CD4-positive, CD25-positive, alpha-beta regulatory T cell (primary cell): ENCODE measurements around the gene ZNF337. TPM values are rescaled to one million over a fixed set of nuclear protein-coding genes. Genes with fewer than 3 reads are reported as not detected.

Experiments used
- ATAC-seq, 2 donors: fragments of 150-1000 bp; cut with Tn5 transposase; one replicate each; pipeline ENCODE4 v1.10.0; 2021; ENCODE audit warnings: low read depth in 2 of 2, moderate number of reproducible peaks in 2 of 2, moderate library complexity in 1 of 2
- DNase-seq, 3 donors: peaks; one replicate each; pipeline versions ENCODE4 v3.0.0 to v3.0.0-alpha.2; 2012 to 2022; ENCODE audit warnings: mixed read lengths in 1 of 3
- H3K27ac ChIP-seq: one replicate; pipeline ENCODE4 v1.7.0; 2013; ENCODE audit warnings: mild to moderate bottlenecking, low read length; ENCODE audit not compliant: insufficient read depth, poor library complexity, severe bottlenecking
- H3K27me3 ChIP-seq: one replicate; pipeline ENCODE4 v1.7.0; 2013; ENCODE audit warnings: low read length; ENCODE audit not compliant: control insufficient read depth, insufficient read depth
- H3K36me3 ChIP-seq: one replicate; pipeline ENCODE4 v1.7.0; 2013; ENCODE audit warnings: mild to moderate bottlenecking, low read length, moderate library complexity; ENCODE audit not compliant: control insufficient read depth, insufficient read depth
- H3K4me1 ChIP-seq: 2 replicates; pipeline ENCODE4 v1.7.0; 2013; ENCODE audit warnings: mild to moderate bottlenecking, low read length; ENCODE audit not compliant: insufficient read depth, control insufficient read depth, poor library complexity, severe bottlenecking
- H3K4me3 ChIP-seq: one replicate; pipeline ENCODE4 v1.7.0; 2013; ENCODE audit warnings: low read depth, mild to moderate bottlenecking, low read length, moderate library complexity
- H3K9me3 ChIP-seq, 2 experiments: 1 replicate in 1 of 2; 2 replicates in 1 of 2; pipeline ENCODE4 v1.7.0; 2013; ENCODE audit warnings: low read length in 2 of 2, mild to moderate bottlenecking in 1 of 2, moderate library complexity in 1 of 2; ENCODE audit not compliant: control insufficient read depth in 2 of 2
- H3K27ac Mint-ChIP-seq, 3 donors: one replicate each; pipeline ENCODE4 v1.8.0; 2020 to 2022; ENCODE audit warnings: mild to moderate bottlenecking in 3 of 3, mixed read lengths in 3 of 3, moderate library complexity in 2 of 3
- H3K27me3 Mint-ChIP-seq: one replicate; pipeline ENCODE4 v1.8.0; 2022; ENCODE audit warnings: mild to moderate bottlenecking, mixed read lengths
- H3K36me3 Mint-ChIP-seq: one replicate; pipeline ENCODE4 v1.8.0; 2020; ENCODE audit warnings: mixed read lengths
- H3K4me1 Mint-ChIP-seq, 4 donors: one replicate each; pipeline ENCODE4 v1.8.0; 2020 to 2022; ENCODE audit warnings: mixed read lengths in 4 of 4, mild to moderate bottlenecking in 1 of 4
- H3K4me3 Mint-ChIP-seq, 4 donors: one replicate each; pipeline ENCODE4 v1.8.0; 2020 to 2022; ENCODE audit warnings: mild to moderate bottlenecking in 4 of 4, mixed read lengths in 4 of 4, moderate library complexity in 3 of 4
- H3K9me3 Mint-ChIP-seq, 7 donors: one replicate each; pipeline ENCODE4 v1.8.0; 2020 to 2022; ENCODE audit warnings: mixed read lengths in 7 of 7, mild to moderate bottlenecking in 3 of 7, moderate library complexity in 2 of 7
- polyA plus RNA-seq, 4 donors: library from polyadenylated mRNA; unstranded; fragments of 300-500 nt; fragmentation: Illumina TruSeq; gene quantifications; one replicate each; pipeline ENCODE4 v1.2.3, GENCODE V29; 2021
- total RNA-seq: library from RNA; stranded (reverse); gene quantifications from one replicate; pipeline ENCODE4 v1.2.3, GENCODE V29; 2022

The ZNF337 gene
- total RNA-seq (18.1 TPM), polyA plus RNA-seq (10 to 100 TPM in 3 of 4 donors, 1 to 10 TPM in 1; 7.1 to 15.9 (median 11.0) TPM)

- peaks cover 11 to 13% of the 10 kb centered on the region in 2 experiments for H3K9me3 ChIP-seq
- Mint-ChIP-seq H3K9me3 (peaks cover 0 to 14% (median 4%) of the 10 kb centered on the region in 7 donors), H3K27ac (peak within 1 kb of the TSS; percentile 85 to 94 (median 90)), H3K4me3 (peak within 1 kb of the TSS; percentile 93 to 96 (median 94)), H3K27me3 (peaks cover 4% of the 10 kb centered on the region), H3K4me1 (peaks cover 5 to 50% (median 24%) of the 10 kb centered on the region in 4 donors), H3K36me3 (peaks cover 16% of the 10 kb centered on the region)
- ATAC-seq (peak; percentile 100), DNase-seq (peak; percentile 88 to 96 (median 89))
- peak within 1 kb of the TSS; percentile 93 for H3K4me3 ChIP-seq
- peaks cover 12% of the 10 kb centered on the region for H3K4me1 ChIP-seq
- peaks cover 2% of the 10 kb centered on the region for H3K36me3 ChIP-seq
- no peaks in the 10 kb centered on the region for H3K27me3 ChIP-seq
- peak within 1 kb of the TSS; percentile 79 for H3K27ac ChIP-seq
Measured at GRCh38 chr20:25696371-25697131, at the start of gene ZNF337. Gene ZNF337 (minus strand): TSS chr20:25696853. CDS start chr20:25686417, 10,436 bp downstream.

- Mint-ChIP-seq H3K4me3 (no peak overlapping the region), H3K9me3 (peaks cover 0 to 3% (median 0%) of the 10 kb centered on the region in 7 donors)
- no peaks in the 10 kb centered on the region for H3K9me3 ChIP-seq
Measured at GRCh38 chr20:25745738-25746137, 49.1 kb upstream of the ZNF337 start.

GRCh38 chr20:25745100-25745499 is 48.4 kb upstream of the ZNF337 start:
- peaks cover 0 to 7% (median 5%) of the 10 kb centered on the region in 4 donors for H3K4me1 Mint-ChIP-seq
- no peak overlapping the region for H3K4me3 Mint-ChIP-seq
- Histone ChIP-seq H3K4me3 (no peak overlapping the region), H3K27ac (no peak overlapping the region), H3K27me3 (no peaks in the 10 kb centered on the region), H3K9me3 (no peaks in the 10 kb centered on the region), H3K4me1 (no peaks in the 10 kb centered on the region), H3K36me3 (no peaks in the 10 kb centered on the region)
- H3K27ac Mint-ChIP-seq: no peak overlapping the region
- H3K27me3 Mint-ChIP-seq: no peaks in the 10 kb centered on the region
- ATAC-seq: no peak
- H3K9me3 Mint-ChIP-seq: peaks cover 0 to 3% (median 0%) of the 10 kb centered on the region in 7 donors
- H3K36me3 Mint-ChIP-seq: no peaks in the 10 kb centered on the region
- no peak for DNase-seq

More at GRCh38 chr20:25745738-25746137, 49.1 kb upstream of the ZNF337 start:
- H3K36me3 ChIP-seq: no peaks in the 10 kb centered on the region
- no peaks in the 10 kb centered on the region for H3K27me3 ChIP-seq
- H3K27me3 Mint-ChIP-seq: no peaks in the 10 kb centered on the region
- H3K4me1 Mint-ChIP-seq: peaks cover 0 to 7% (median 2%) of the 10 kb centered on the region in 4 donors
- no peak overlapping the region for H3K4me3 ChIP-seq
- H3K4me1 ChIP-seq: peaks cover 4% of the 10 kb centered on the region
- H3K27ac Mint-ChIP-seq: no peak overlapping the region
- ATAC-seq (no peak), DNase-seq (no peak)
- H3K27ac ChIP-seq: no peak overlapping the region
- no peaks in the 10 kb centered on the region for H3K36me3 Mint-ChIP-seq

- H3K4me1 ChIP-seq: peaks cover 7% of the 10 kb centered on the region
- Mint-ChIP-seq H3K36me3 (no peaks in the 10 kb centered on the region), H3K4me1 (peaks cover 5 to 14% (median 12%) of the 10 kb centered on the region in 4 donors), H3K4me3 (no peak overlapping the region), H3K27ac (no peak overlapping the region), H3K27me3 (no peaks in the 10 kb centered on the region), H3K9me3 (peaks cover 0 to 3% (median 0%) of the 10 kb centered on the region in 7 donors)
- no peak overlapping the region for H3K4me3 ChIP-seq
- no peaks in the 10 kb centered on the region for H3K27me3 ChIP-seq
- DNase-seq (no peak), ATAC-seq (no peak)
- H3K27ac ChIP-seq: no peak overlapping the region
- no peaks in the 10 kb centered on the region for H3K36me3 ChIP-seq
- H3K9me3 ChIP-seq: no peaks in the 10 kb centered on the region
Measured at GRCh38 chr20:25744261-25744660, 47.6 kb upstream of the ZNF337 start.

GRCh38 chr20:25741088-25741487 is 44.4 kb upstream of the ZNF337 start:
- no peaks in the 10 kb centered on the region for H3K9me3 ChIP-seq
- Mint-ChIP-seq H3K36me3 (no peaks in the 10 kb centered on the region), H3K9me3 (peaks cover 0 to 3% (median 0%) of the 10 kb centered on the region in 7 donors), H3K27ac (peak overlapping the region in 1 of 3 donors; percentile 79), H3K4me1 (peaks cover 5 to 16% (median 15%) of the 10 kb centered on the region in 4 donors), H3K27me3 (no peaks in the 10 kb centered on the region), H3K4me3 (no peak overlapping the region)
- no peak overlapping the region for H3K27ac ChIP-seq
- no peak overlapping the region for H3K4me3 ChIP-seq
- DNase-seq (no peak), ATAC-seq (no peak)
- no peaks in the 10 kb centered on the region for H3K36me3 ChIP-seq
- H3K4me1 ChIP-seq: peaks cover 7% of the 10 kb centered on the region
- H3K27me3 ChIP-seq: no peaks in the 10 kb centered on the region

GRCh38 chr20:25739615-25740320 is 43.1 kb upstream of the ZNF337 start:
- Histone ChIP-seq H3K27ac (no peak overlapping the region), H3K4me3 (peak overlapping the region; percentile 12), H3K4me1 (peaks cover 7% of the 10 kb centered on the region), H3K36me3 (no peaks in the 10 kb centered on the region), H3K9me3 (no peaks in the 10 kb centered on the region), H3K27me3 (no peaks in the 10 kb centered on the region)
- no peaks in the 10 kb centered on the region for H3K36me3 Mint-ChIP-seq
- DNase-seq (peak in 2 of 3 donors; percentile 19 to 81), ATAC-seq (peak; percentile 74 to 76)
- peaks cover 5 to 16% (median 15%) of the 10 kb centered on the region in 4 donors for H3K4me1 Mint-ChIP-seq
- no peak overlapping the region for H3K4me3 Mint-ChIP-seq
- H3K27ac Mint-ChIP-seq: peak overlapping the region; percentile 4 to 45 (median 9)
- no peaks in the 10 kb centered on the region for H3K27me3 Mint-ChIP-seq
- H3K9me3 Mint-ChIP-seq: peaks cover 0 to 3% (median 0%) of the 10 kb centered on the region in 7 donors

GRCh38 chr20:25738198-25738597 is 41.5 kb upstream of the ZNF337 start:
- DNase-seq (no peak), ATAC-seq (no peak)
- Mint-ChIP-seq H3K27me3 (no peaks in the 10 kb centered on the region), H3K4me3 (no peak overlapping the region), H3K9me3 (peaks cover 0 to 3% (median 0%) of the 10 kb centered on the region in 7 donors), H3K27ac (no peak overlapping the region), H3K36me3 (no peaks in the 10 kb centered on the region), H3K4me1 (peaks cover 5 to 16% (median 13%) of the 10 kb centered on the region in 4 donors)
- Histone ChIP-seq H3K27me3 (no peaks in the 10 kb centered on the region), H3K9me3 (no peaks in the 10 kb centered on the region), H3K36me3 (no peaks in the 10 kb centered on the region), H3K4me3 (no peak overlapping the region), H3K27ac (no peak overlapping the region), H3K4me1 (peaks cover 7% of the 10 kb centered on the region)
